Measurements from ENCODE around the gene MAMDC4. TPM values are rescaled to one million over a fixed set of nuclear protein-coding genes. Genes with fewer than 3 reads are reported as not detected.

The MAMDC4 gene
- total and polyA plus RNA-seq, 4 experiments from 2014 or later = 9.3 to 11.7 TPM; not detected in 2

DNA sequence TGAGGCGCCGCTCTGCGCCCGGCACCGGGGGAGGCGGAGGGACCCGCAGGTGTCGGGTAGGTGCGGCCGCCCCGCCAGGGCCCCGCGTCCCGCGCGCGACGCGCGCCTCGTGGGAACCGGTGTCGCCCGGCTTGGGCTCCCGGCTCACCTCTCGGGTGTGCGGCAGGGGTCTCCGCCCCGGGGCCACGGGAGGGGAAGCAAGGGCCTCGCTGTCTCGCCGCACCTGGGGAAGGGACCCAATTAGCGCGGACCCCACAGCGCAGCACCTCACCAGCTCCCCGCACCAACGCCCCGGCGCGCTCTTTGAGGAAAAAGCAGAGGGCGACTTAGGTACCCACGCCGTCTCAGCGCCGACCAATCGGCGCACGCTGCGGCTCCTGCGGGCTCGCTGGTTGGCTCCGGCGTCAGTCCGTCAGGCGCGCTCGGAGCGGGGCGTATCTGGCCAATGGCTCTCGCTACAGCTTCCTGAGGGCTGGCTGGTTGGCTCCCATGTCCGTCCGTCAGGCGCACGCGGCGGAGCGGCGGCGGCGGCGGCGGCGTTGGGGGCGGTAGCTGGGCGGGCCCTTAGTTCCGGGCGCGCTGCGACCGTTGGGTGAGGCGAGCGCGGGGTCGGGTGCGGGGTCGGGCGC is 33.9 kb downstream of the MAMDC4 start, which contains the start of gene TRAF2:
Gene TRAF2, plus strand, starts transcription at position 567 of the 629 bp plus-strand sequence. CDS start 12,225 bp downstream, outside the sequence.
- H3K27ac Mint-ChIP-seq = peak within 1 kb of the TSS; percentile 92 to 97 (median 94)
- H3K27me3 ChIP-seq (ENCODE audit: insufficient read depth, low read length) = no peaks in the 10 kb centered on the region
- peak within 1 kb of the TSS; percentile 98 for H3K27ac ChIP-seq (ENCODE audit: low read depth, low read length)
- peaks cover 54% of the 10 kb centered on the region for H3K4me1 ChIP-seq (ENCODE audit: insufficient read depth, low read length)
- no peaks in the 10 kb centered on the region for H3K9me3 Mint-ChIP-seq
- H3K27me3 Mint-ChIP-seq = no peaks in the 10 kb centered on the region
- H3K4me3 Mint-ChIP-seq = peak within 1 kb of the TSS; percentile 84 to 92 (median 88)
- no peaks in the 10 kb centered on the region for H3K9me3 ChIP-seq (ENCODE audit: control insufficient read depth in 1 of 2, low read length in 2 of 2)
- DNase-seq = peak; percentile 97
- ChIA-PET POLR2A (ENCODE audit: partially characterized antibody) (interaction anchor here (0.6 to 2.6 kb wide), 23 partner anchors 8 to 302 kb away, joined by 3 to 39 read pairs (median 5); partner anchors contain the start of genes AJM1, ANAPC2, CLIC3 and EDF1), CTCF (ENCODE audit: partially characterized antibody) (interaction anchor here (0.9 to 3.5 kb wide), 4 partner anchors 43 to 144 kb away, joined by 3 to 20 read pairs (median 4); partner anchors contain the start of gene AJM1)
- peaks cover 7% of the 10 kb centered on the region for H3K36me3 ChIP-seq (ENCODE audit: insufficient read depth, low read length)
- peaks cover 16 to 57% (median 32%) of the 10 kb centered on the region in 4 donors for H3K4me1 Mint-ChIP-seq
- H3K36me3 Mint-ChIP-seq = peaks cover 0 to 10% of the 10 kb centered on the region in 2 donors
- intact Hi-C loops (cut with micrococcal nuclease) = loop anchor here (1.0 to 5.0 kb wide), 6 partner anchors 16 to 94 kb away; partner anchors contain the start of genes EDF1, FBXW5, PHPT1 and TMEM141
- H3K4me3 ChIP-seq (ENCODE audit: low read length in 2 of 2) = peak within 1 kb of the TSS; percentile 36 to 82

DNA sequence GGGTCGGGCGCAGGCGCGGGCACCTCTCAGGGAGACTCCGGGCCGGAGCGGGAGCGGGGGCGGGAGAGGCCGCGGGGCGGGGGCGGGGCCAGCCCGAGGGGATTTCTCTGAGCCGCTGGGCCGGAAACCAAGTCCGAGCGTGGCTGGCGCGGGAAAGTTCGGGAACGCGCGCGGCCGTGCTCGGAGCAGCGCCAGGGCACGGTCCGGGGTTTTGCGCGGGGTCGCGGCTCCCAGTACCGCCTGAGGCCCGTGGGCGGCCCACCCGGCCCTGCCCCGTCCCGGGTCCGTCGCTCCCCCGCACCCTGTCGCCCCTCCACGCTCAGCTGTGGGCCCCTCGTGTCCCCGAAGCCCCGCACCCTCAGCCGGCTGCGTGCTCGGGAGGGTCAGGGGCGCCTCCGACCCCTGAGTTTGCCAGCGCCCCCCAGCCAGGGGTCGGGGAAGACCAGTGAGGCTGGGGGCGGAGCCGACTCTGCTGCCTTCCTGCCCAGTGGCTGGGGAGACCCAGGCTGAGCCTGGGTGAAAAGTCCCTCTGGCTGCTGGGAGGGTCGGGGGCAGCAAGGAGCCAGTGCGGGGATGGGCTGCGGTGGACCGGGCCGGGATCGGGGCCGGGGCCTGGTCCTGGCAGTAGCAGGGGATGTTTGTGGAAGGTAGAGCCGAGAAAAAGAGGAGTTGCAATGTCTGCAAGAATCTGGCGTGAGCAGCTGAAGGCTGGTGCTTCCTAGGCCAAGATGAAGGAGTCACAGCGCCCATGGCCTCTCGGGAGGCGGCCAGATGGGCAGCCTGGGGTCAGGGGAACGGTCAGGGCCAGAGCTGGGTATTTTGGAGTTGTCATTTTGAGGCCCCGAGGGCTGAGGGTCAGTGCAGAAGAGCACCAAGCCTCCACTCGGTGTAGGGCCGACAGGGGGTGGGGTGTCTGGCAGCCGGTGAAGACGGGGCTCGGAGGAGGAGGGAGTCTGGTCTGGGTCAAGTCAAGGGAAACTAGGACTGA is 34.8 kb downstream of the MAMDC4 start:
- H3K9me3 ChIP-seq (ENCODE audit: control insufficient read depth in 1 of 2, low read length in 2 of 2) = no peaks in the 10 kb centered on the region
- H3K36me3 Mint-ChIP-seq = peaks cover 0 to 10% of the 10 kb centered on the region in 2 donors
- CTCF ChIA-PET (ENCODE audit: partially characterized antibody) = interaction anchor here (0.9 to 3.5 kb wide), 4 partner anchors 44 to 143 kb away, joined by 3 to 20 read pairs (median 4); partner anchors contain the start of gene AJM1
- H3K4me3 Mint-ChIP-seq = peak overlapping the region; percentile 84 to 92 (median 88)
- H3K4me1 Mint-ChIP-seq = peaks cover 14 to 49% (median 28%) of the 10 kb centered on the region in 4 donors
- intact Hi-C loops (cut with micrococcal nuclease) = loop anchor here (1.0 to 5.0 kb wide), 6 partner anchors 15 to 95 kb away; partner anchors contain the start of genes EDF1, FBXW5, PHPT1 and TMEM141
- DNase-seq = peak in 1 of 5 donors; percentile 84
- POLR2A ChIA-PET (ENCODE audit: partially characterized antibody) = interaction anchor here (0.6 to 2.6 kb wide), 22 partner anchors 9 to 354 kb away, joined by 3 to 39 read pairs (median 4); partner anchors contain the start of genes AJM1, ANAPC2, CLIC3 and EDF1
- H3K36me3 ChIP-seq (ENCODE audit: insufficient read depth, low read length) = peaks cover 7% of the 10 kb centered on the region
- H3K9me3 Mint-ChIP-seq = no peaks in the 10 kb centered on the region
- peak overlapping the region; percentile 98 for H3K27ac ChIP-seq (ENCODE audit: low read depth, low read length)
- peak overlapping the region; percentile 92 to 97 (median 94) for H3K27ac Mint-ChIP-seq
- peaks cover 47% of the 10 kb centered on the region for H3K4me1 ChIP-seq (ENCODE audit: insufficient read depth, low read length)
- no peaks in the 10 kb centered on the region for H3K27me3 Mint-ChIP-seq
- no peaks in the 10 kb centered on the region for H3K27me3 ChIP-seq (ENCODE audit: insufficient read depth, low read length)
- H3K4me3 ChIP-seq (ENCODE audit: low read length in 2 of 2) = peak overlapping the region; percentile 23 to 75

DNA sequence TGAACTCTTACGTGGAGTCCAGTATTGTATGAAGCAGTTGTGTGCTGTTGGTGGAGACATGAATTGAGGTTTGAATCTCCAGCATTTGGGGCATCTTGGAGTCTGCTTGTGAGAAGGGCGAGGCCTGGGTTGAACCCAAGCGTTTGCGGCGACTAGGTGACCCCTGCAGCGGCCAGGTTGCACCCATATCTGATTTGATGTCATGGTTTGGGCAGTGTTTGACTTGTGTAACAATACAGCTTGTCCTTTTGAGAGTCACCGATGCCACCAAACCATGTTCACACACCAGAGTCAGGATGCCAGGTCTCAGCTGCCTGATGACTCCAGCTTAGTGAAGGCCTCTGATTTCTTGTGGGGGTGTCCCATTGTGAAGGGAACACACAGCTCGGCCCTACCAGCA is 36.3 kb downstream of the MAMDC4 start:
- CTCF ChIA-PET (ENCODE audit: partially characterized antibody) = interaction anchor here (1.1 to 3.5 kb wide), 2 partner anchors 45 to 147 kb away, joined by 4 to 20 read pairs; partner anchors contain the start of gene AJM1

DNA sequence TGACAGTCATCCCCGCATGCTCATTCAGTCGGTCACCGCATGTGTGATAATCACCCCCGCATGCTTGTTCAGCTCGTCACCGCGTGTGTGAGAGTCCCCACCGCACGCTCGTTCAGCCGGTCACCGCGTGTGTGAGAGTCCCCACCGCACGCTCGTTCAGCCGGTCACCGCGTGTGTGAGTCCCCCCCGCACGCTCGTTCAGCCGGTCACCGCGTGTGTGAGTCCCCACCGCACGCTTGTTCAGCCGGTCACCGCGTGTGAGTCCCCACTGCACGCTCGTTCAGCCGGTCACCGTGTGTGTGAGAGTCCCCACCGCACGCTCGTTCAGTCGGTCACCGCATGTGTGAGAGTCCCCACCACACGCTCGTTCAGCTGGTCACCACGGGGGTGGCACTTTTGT is 37.7 kb downstream of the MAMDC4 start:
- H3K4me1 Mint-ChIP-seq = peaks cover 20 to 58% (median 23%) of the 10 kb centered on the region in 4 donors
- no peak overlapping the region for H3K27ac Mint-ChIP-seq
- intact Hi-C loops (cut with micrococcal nuclease) = loop anchor here (5.0 kb wide), 1 partner anchor 98 kb away; the partner anchor contains the start of gene TMEM141
- peaks cover 9% of the 10 kb centered on the region for H3K36me3 ChIP-seq (ENCODE audit: insufficient read depth, low read length)
- ChIA-PET POLR2A (ENCODE audit: partially characterized antibody) (no interaction called here), CTCF (ENCODE audit: partially characterized antibody) (no interaction called here)
- no peak for DNase-seq
- H3K4me1 ChIP-seq (ENCODE audit: insufficient read depth, low read length) = peaks cover 26% of the 10 kb centered on the region
- no peaks in the 10 kb centered on the region for H3K27me3 ChIP-seq (ENCODE audit: insufficient read depth, low read length)
- H3K4me3 ChIP-seq (ENCODE audit: low read length in 2 of 2) = no peak overlapping the region
- no peaks in the 10 kb centered on the region for H3K9me3 Mint-ChIP-seq
- H3K27ac ChIP-seq (ENCODE audit: low read depth, low read length) = no peak overlapping the region
- peak overlapping the region in 1 of 8 donors; percentile 36 for H3K4me3 Mint-ChIP-seq
- H3K9me3 ChIP-seq (ENCODE audit: control insufficient read depth in 1 of 2, low read length in 2 of 2) = no peaks in the 10 kb centered on the region
- H3K36me3 Mint-ChIP-seq = peaks cover 6 to 12% of the 10 kb centered on the region in 2 donors
- H3K27me3 Mint-ChIP-seq = no peaks in the 10 kb centered on the region

More for the DNA sequence above, 36.3 kb downstream of the MAMDC4 start:
- Mint-ChIP-seq H3K27me3 (no peaks in the 10 kb centered on the region), H3K27ac (peak overlapping the region in 4 of 7 donors; percentile 13 to 93 (median 66)), H3K36me3 (peaks cover 0 to 9% of the 10 kb centered on the region in 2 donors), H3K9me3 (no peaks in the 10 kb centered on the region), H3K4me3 (no peak overlapping the region), H3K4me1 (peaks cover 16 to 48% (median 17%) of the 10 kb centered on the region in 4 donors)
- H3K36me3 ChIP-seq (ENCODE audit: insufficient read depth, low read length) = peaks cover 7% of the 10 kb centered on the region
- peaks cover 31% of the 10 kb centered on the region for H3K4me1 ChIP-seq (ENCODE audit: insufficient read depth, low read length)
- POLR2A ChIA-PET (ENCODE audit: partially characterized antibody) = no interaction called here
- H3K9me3 ChIP-seq (ENCODE audit: control insufficient read depth in 1 of 2, low read length in 2 of 2) = no peaks in the 10 kb centered on the region
- no peak overlapping the region for H3K27ac ChIP-seq (ENCODE audit: low read depth, low read length)
- intact Hi-C loops (cut with micrococcal nuclease) = loop anchor here (5.0 kb wide), 1 partner anchor 96 kb away; the partner anchor contains the start of gene TMEM141
- no peak overlapping the region for H3K4me3 ChIP-seq (ENCODE audit: low read length in 2 of 2)
- no peaks in the 10 kb centered on the region for H3K27me3 ChIP-seq (ENCODE audit: insufficient read depth, low read length)
- DNase-seq = no peak

DNA sequence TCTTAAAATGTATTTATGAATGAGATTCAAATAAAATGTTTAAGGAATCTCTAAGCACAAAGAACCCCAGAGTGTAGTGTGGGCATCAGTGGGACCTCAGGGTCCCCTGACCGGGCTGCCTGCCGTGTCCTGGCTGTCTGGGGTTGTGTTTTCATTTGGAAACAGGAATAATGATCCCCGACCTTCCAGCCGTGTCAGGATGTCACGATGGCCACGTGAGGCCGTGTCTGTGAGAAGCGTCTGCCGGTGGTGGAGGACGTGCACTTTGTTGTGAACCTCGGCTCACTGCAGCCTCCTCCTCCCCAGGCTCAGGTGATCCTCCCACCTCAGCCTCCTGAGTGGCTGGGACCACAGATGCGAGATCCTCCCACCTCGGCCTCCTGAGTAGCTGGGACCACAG is 38.5 kb downstream of the MAMDC4 start:
- ChIA-PET CTCF (ENCODE audit: partially characterized antibody) (interaction anchor here (1.0 to 1.4 kb wide), 2 partner anchors 9 to 139 kb away, joined by 3 read pairs; no protein-coding TSS in a partner anchor), POLR2A (ENCODE audit: partially characterized antibody) (interaction anchor here (1.2 kb wide), 1 partner anchor 9 kb away, joined by 3 read pairs; no protein-coding TSS in a partner anchor)
- intact Hi-C loops (cut with micrococcal nuclease) = no loop called here
- Mint-ChIP-seq H3K27ac (peak overlapping the region in 1 of 7 donors; percentile 60), H3K4me1 (peaks cover 20 to 56% (median 23%) of the 10 kb centered on the region in 4 donors), H3K9me3 (no peaks in the 10 kb centered on the region), H3K4me3 (no peak overlapping the region), H3K27me3 (no peaks in the 10 kb centered on the region), H3K36me3 (peaks cover 6 to 13% of the 10 kb centered on the region in 2 donors)
- H3K4me1 ChIP-seq (ENCODE audit: insufficient read depth, low read length) = peaks cover 18% of the 10 kb centered on the region
- no peak for DNase-seq
- H3K27me3 ChIP-seq (ENCODE audit: insufficient read depth, low read length) = no peaks in the 10 kb centered on the region
- no peak overlapping the region for H3K4me3 ChIP-seq (ENCODE audit: low read length in 2 of 2)
- H3K27ac ChIP-seq (ENCODE audit: low read depth, low read length) = no peak overlapping the region
- H3K36me3 ChIP-seq (ENCODE audit: insufficient read depth, low read length) = peaks cover 13% of the 10 kb centered on the region
- H3K9me3 ChIP-seq (ENCODE audit: control insufficient read depth in 1 of 2, low read length in 2 of 2) = no peaks in the 10 kb centered on the region

DNA sequence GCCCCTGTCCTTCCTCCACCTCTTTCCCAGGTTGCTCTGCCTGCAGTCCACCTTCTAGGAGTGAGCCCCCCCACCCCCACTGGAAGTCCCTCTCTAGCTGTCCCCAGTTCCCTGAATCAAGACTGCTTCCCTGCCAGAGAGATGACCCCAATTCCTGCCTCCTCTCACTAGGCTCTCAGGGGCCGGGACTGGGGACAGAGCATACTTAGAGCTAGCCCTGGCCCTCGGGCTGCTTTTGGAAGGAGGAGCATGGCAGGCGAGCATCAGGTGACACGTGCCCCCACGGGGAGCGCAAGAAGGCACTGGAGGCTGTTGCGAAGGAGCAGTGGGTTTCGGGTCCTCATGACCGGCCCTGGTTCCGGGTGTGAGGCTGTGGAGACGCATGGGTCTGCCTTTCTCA is 43.9 kb downstream of the MAMDC4 start:
- intact Hi-C loops (cut with micrococcal nuclease) = no loop called here
- Mint-ChIP-seq H3K4me1 (peaks cover 13 to 39% (median 15%) of the 10 kb centered on the region in 4 donors), H3K36me3 (peaks cover 19 to 34% of the 10 kb centered on the region in 2 donors), H3K27ac (peak overlapping the region in 3 of 7 donors; percentile 74 to 84 (median 79)), H3K9me3 (no peaks in the 10 kb centered on the region), H3K27me3 (no peaks in the 10 kb centered on the region), H3K4me3 (no peak overlapping the region)
- no peak for DNase-seq
- H3K27ac ChIP-seq (ENCODE audit: low read depth, low read length) = no peak overlapping the region
- H3K4me3 ChIP-seq (ENCODE audit: low read length in 2 of 2) = no peak overlapping the region
- ChIA-PET CTCF (ENCODE audit: partially characterized antibody) (interaction anchor here (0.9 kb wide), 1 partner anchor 52 kb away, joined by 3 read pairs; no protein-coding TSS in a partner anchor), POLR2A (ENCODE audit: partially characterized antibody) (no interaction called here)
- H3K27me3 ChIP-seq (ENCODE audit: insufficient read depth, low read length) = no peaks in the 10 kb centered on the region
- H3K36me3 ChIP-seq (ENCODE audit: insufficient read depth, low read length) = peaks cover 16% of the 10 kb centered on the region
- no peaks in the 10 kb centered on the region for H3K4me1 ChIP-seq (ENCODE audit: insufficient read depth, low read length)
- no peaks in the 10 kb centered on the region for H3K9me3 ChIP-seq (ENCODE audit: control insufficient read depth in 1 of 2, low read length in 2 of 2)
